MV-4-11 (cell line): ENCODE data around the gene ZNF420.

ENCODE experiments used
- DNase-seq: peaks from one replicate; lab custom pipeline; 2025; lab: John Stamatoyannopoulos, UW

ZNF420 gene

GRCh38 chr19:37148214-37148613 lies 70.0 kb downstream of the ZNF420 start:
- DNase-seq: no peak

- DNase-seq: no peak
Measured at GRCh38 chr19:37160153-37160552, 81.9 kb downstream of the ZNF420 start.

- no peak for DNase-seq
Measured at GRCh38 chr19:37165635-37166034, 87.4 kb downstream of the ZNF420 start.

- DNase-seq: peak; percentile 99
Measured at GRCh38 chr19:37172368-37173366, 94.4 kb downstream of the ZNF420 start, which contains the start of gene ZNF585A. Gene ZNF585A, minus strand, starts transcription at chr19:37172695. Its CDS starts 2,785 bp downstream, at chr19:37169910.
